ENCODE data around the gene RFX2.
"Not testable (repeated sequence)": the region's sequence is repeated elsewhere in the genome, so short reads cannot be mapped to it uniquely, and the experiment has no call there.

RFX2 gene

GRCh38 chr19:6073858-6074708 lies 36.2 kb downstream of the RFX2 start:
- no peak for DNase-seq

GRCh38 chr19:6073233-6073632 lies 37.1 kb downstream of the RFX2 start:
- DNase-seq = not testable (repeated sequence)

GRCh38 chr19:6071875-6072274 lies 38.4 kb downstream of the RFX2 start:
- no peak for DNase-seq

GRCh38 chr19:6070720-6071485 lies 39.4 kb downstream of the RFX2 start:
- no peak for DNase-seq

GRCh38 chr19:6070207-6070681 lies 40.1 kb downstream of the RFX2 start:
- no peak for DNase-seq

- peak; percentile 11 for DNase-seq
Measured at GRCh38 chr19:6069268-6069791, 41.0 kb downstream of the RFX2 start.

GRCh38 chr19:6068711-6069110 lies 41.6 kb downstream of the RFX2 start:
- no peak for DNase-seq

- no peak for DNase-seq
Measured at GRCh38 chr19:6067975-6068374, 42.3 kb downstream of the RFX2 start.

- no peak for DNase-seq
Measured at GRCh38 chr19:6066661-6067646, 43.3 kb downstream of the RFX2 start.

- DNase-seq = peak; percentile 54
Measured at GRCh38 chr19:6065685-6066374, 44.5 kb downstream of the RFX2 start.

GRCh38 chr19:6064336-6065073 lies 45.8 kb downstream of the RFX2 start:
- no peak for DNase-seq

- no peak for DNase-seq
Measured at GRCh38 chr19:6063576-6064335, 46.5 kb downstream of the RFX2 start.

GRCh38 chr19:6062961-6063575 lies 47.2 kb downstream of the RFX2 start:
- DNase-seq = no peak

- peak; percentile 36 for DNase-seq
Measured at GRCh38 chr19:6062274-6062673, 48.0 kb downstream of the RFX2 start.

GRCh38 chr19:6061376-6062130 lies 48.7 kb downstream of the RFX2 start:
- no peak for DNase-seq

- peak; percentile 47 for DNase-seq
Measured at GRCh38 chr19:6060600-6061375, 49.5 kb downstream of the RFX2 start.

- DNase-seq = no peak
Measured at GRCh38 chr19:6059988-6060599, 50.2 kb downstream of the RFX2 start.
